ENCODE results near the gene TMEM40.
"Not testable (repeated sequence)": the region's sequence is repeated elsewhere in the genome, so short reads cannot be mapped to it uniquely, and the experiment has no call there.

- not testable (repeated sequence) for TF ChIP-seq CTCF, POLR2A, EP300 (IDR thresholded peaks at IDR 0.05)
Observed at GRCh38 chr3:12723362-12723761, 35.7 kb downstream of the TMEM40 start.
